HG03439 (cell line): ENCODE data around the gene MEOX2.

ENCODE experiments used
- ATAC-seq: cut with Tn5 transposase; IDR thresholded peaks from one replicate; pipeline ENCODE4 v1.9.1; 2021; ENCODE audit warnings: mild to moderate bottlenecking, moderate library complexity; ENCODE audit not compliant: unreplicated experiment

The MEOX2 gene

GRCh38 chr7:15686295-15686956 lies at the start of gene MEOX2:
MEOX2 (minus strand) TSS chr7:15686683; CDS start chr7:15686402, 281 bp downstream.
- no peak for ATAC-seq

DNA sequence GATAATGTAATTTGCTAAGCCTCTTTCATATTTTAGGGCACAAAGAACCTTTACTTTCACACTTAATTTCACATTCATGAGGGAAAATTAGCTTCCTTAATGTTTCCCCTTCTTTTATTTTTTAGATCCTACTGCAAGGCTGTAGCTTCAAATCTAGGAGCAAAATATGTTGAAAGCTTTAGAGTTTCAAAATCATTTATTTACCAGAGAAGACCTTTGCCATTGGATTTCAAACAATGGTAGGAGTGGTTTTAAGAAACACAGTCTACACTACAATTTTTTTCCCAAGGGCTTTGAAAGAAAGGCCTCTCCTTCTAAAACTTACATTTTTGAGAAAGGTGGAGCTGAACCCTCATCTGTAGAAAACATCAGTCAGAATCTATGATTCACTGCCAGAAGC lies 43.3 kb upstream of the MEOX2 start:
- no peak for ATAC-seq

DNA sequence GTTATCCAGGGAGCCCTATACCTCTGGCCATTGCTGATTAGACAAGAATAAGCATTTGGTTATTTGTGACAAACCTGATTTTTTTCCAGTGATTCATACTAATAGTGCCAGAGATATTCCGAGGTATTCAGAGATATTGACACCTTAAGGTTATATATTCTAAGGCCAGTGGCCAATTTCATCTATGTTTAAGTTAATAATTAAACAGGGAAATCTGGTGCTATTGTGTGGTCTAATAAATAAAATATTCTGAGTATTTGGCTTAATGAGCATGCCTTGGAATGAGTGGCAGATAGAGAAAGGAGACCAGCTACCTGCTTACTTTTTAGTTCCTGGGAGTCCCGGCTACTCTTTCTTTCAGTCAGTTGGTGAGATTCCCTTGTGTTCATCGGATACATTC lies 38.6 kb upstream of the MEOX2 start:
- ATAC-seq: no peak

DNA sequence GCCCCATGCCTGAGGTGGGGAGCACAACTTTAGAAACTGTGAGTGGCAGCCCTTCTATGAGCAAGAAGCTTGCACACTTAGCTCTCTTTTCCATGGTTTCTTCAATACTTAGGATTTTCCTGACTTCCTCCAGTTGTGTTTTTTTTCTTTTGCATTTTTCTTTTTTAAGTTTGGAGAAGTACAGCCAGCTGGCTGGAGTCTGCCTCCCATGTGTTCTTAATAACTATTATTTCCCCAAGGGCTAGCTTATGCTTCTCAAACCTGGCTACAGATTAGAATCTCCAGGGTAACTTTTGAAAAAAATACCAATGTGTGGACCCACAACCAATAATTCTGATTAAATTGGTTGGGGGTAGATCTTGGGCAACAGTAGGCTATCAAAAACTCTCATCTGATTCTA lies 37.4 kb upstream of the MEOX2 start:
- ATAC-seq: no peak

- ATAC-seq: no peak
Observed at GRCh38 chr7:15720849-15721471, 34.5 kb upstream of the MEOX2 start.

- ATAC-seq: no peak
Observed at GRCh38 chr7:15719311-15719710, 32.8 kb upstream of the MEOX2 start.

DNA sequence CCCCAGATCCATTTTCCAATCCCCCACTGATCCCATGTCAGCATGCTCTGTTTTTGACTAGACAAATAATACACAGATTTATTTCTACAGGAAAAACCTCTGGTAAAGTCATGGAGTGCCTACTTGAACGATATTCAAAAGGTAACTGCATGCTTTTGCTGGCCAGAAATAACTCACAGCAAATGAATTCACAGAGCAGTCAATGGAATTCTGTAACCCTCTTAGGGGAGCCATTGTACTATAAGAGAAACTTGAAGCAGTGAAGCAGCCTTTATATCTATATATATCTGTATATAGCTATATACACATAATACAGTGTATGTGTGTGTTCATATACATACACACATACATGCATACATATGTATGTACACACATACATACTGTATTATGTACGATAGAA lies 29.0 kb upstream of the MEOX2 start:
- ATAC-seq: no peak

DNA sequence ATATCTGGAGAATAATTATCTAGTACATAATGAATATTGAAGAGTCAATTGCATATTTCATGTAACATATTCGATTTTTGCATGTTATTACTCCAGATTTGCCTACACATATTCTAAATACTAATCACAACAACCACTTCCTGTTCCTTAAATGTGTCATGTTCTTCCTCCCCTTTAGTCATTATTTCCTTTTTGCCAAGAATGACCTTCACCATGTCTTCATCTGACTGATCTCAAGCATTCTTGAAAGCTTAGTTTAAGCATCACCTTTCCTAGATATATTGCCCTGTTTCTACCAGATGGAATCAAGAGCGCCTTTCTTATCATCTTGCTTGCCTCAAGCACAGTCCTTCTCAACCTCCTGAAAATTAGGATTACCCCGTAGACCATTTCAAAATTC lies 23.5 kb upstream of the MEOX2 start:
- no peak for ATAC-seq

DNA sequence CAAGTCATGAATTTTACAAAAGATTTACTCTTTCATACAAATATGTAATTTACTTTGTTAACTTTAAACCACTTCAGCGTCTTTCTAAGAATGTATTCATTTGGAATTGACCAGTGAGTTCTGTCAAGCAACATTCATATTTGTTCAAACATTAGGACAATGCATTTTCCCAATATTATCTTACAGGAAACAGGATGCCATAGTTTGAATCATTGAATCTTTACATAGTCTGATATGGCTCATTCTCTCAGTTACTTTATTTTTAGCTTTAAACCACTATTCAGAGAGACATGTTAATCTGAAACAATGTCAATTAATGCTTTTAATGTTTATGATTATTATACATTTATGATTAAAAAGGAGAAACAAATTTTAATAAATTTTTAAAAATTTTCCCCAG lies 21.1 kb upstream of the MEOX2 start:
- no peak for ATAC-seq

- ATAC-seq: no peak
Observed at GRCh38 chr7:15703732-15704131, 17.2 kb upstream of the MEOX2 start.

DNA sequence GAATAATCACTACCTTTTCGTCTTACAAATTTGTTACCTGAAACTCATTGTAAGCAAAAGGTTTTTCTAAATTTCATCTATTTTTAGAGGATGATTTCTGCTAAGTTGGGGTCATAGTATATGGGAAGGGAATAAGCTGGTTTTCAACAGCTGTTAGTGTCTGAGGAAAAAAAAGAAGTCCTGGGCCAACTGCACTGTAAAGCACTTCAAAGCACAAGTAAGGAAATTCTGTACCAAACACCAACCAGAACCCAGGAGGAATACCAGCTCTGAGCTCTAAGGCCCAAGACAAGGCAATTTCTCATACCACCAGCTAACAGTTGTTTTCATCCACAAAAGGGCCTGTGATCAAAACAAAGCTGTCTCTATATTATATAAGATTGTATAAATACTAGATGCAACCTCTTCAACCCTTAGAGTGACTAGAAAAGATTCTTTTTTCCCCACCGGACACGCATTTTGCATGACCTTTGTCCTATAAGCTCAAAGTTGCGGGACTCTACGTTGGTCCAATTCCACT lies 6.1 kb upstream of the MEOX2 start:
- no peak for ATAC-seq

DNA sequence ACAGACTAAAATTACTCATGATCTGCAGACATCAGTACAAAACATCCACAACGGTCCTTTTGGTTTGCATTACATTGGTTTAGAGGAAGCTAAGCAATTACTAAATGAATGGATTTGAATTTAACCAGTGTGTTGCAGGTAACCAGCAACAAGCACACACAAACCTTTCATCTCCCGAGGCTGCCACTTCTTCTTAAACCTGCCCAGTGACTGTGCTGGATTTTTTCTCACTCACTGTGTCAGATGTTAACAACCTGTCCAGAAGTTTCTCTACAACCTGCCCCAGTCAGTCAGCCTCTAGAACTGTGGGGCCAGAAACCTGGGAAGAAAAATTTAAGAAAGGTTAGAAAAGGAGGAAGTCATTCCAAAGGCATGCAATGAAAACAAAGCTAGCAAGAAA lies 2.4 kb upstream of the MEOX2 start:
- no peak for ATAC-seq

- no peak for ATAC-seq
Observed at GRCh38 chr7:15688279-15688626, 1.8 kb upstream of the MEOX2 start.

GRCh38 chr7:15687546-15688278 lies 1.2 kb upstream of the MEOX2 start:
- ATAC-seq: no peak

GRCh38 chr7:15686957-15687545 lies 568 bp upstream of the MEOX2 start:
- ATAC-seq: no peak

GRCh38 chr7:15685358-15686294 lies 857 bp downstream of the MEOX2 start:
- no peak for ATAC-seq

- no peak for ATAC-seq
Observed at GRCh38 chr7:15684871-15685270, 1.6 kb downstream of the MEOX2 start.

- no peak for ATAC-seq
Observed at GRCh38 chr7:15684111-15684800, 2.2 kb downstream of the MEOX2 start.

DNA sequence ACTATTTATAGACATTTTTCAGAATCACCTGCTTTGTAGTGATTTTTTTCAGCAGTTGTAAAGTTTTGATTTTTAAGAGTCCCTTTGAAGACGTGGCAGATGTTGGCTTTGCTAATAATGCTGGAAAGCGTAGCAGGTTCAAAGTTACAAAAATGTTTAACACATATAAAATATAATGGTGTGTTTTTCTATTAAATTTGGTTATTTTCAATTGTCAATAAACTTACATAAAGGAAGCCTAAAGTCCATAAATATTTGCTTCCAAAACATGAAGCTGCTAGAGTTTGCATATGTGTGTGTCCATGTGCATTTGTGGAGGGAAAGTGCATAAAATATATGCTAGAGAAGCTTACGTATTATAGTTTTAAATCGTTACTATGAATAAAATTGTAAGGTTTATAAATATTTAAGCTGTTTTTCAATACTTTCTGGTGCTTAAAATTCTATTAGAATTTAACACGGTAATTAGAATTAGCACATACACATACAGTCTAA lies 3.7 kb downstream of the MEOX2 start:
- no peak for ATAC-seq

GRCh38 chr7:15682111-15682510 lies 4.4 kb downstream of the MEOX2 start:
- no peak for ATAC-seq
